GM19397 (cell line): ENCODE data around the gene NEU4.
"Not testable (repeated sequence)": the region's sequence is repeated elsewhere in the genome, so short reads cannot be mapped to it uniquely, and the experiment has no call there.

Experiments
- ATAC-seq: cut with Tn5 transposase; IDR thresholded peaks from one replicate; pipeline ENCODE4 v1.9.1; 2021; ENCODE audit warnings: mild to moderate bottlenecking, moderate library complexity; ENCODE audit not compliant: unreplicated experiment

Gene NEU4

DNA sequence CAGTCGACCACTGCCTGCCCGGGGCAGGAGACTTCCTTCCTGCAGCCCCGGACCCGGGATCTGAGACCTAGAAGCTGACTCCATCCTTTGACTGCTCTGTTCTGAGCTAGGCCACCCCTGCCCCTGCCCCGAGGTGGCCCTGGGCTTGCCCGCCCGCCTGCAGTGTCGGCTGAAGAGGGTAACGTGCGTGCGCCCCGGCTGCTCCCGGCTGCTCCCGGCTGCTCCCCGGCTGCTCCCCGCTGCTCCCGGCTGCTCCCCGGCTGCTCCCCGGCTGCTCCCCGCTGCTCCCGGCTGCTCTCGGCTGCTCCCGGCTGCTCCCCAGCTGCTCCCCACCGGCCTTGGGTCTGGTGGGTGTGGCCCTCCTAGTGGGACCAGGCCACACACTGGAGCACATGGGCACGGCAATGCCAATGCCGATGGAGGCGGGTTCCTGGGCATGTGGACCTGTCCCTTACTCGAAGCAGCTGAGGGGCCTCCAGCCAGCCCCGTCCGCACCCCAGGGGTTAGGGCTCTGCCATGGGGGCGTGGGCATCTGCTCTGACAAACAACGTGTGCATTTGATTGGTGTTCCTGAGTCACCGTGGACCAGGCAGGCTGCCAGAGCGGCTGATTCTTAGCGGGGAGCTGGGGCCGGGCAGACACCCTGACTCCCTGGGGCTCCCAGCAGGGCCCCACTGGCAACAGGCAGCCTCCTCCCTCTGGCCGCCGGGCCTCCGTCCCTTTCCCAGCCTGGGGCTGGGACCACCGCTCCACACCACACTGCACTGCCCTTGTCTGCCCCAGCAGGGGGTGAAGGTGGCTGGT is 34.4 kb upstream of the NEU4 start:
- no peak for ATAC-seq

- ATAC-seq = no peak
Observed at GRCh38 chr2:241775223-241776177, 33.5 kb upstream of the NEU4 start.

GRCh38 chr2:241776336-241777169 is 32.4 kb upstream of the NEU4 start, which contains the start of gene GAL3ST2:
Gene GAL3ST2, plus strand, starts transcription at chr2:241776822. Its CDS starts 134 bp downstream, at chr2:241776956.
- ATAC-seq = no peak

DNA sequence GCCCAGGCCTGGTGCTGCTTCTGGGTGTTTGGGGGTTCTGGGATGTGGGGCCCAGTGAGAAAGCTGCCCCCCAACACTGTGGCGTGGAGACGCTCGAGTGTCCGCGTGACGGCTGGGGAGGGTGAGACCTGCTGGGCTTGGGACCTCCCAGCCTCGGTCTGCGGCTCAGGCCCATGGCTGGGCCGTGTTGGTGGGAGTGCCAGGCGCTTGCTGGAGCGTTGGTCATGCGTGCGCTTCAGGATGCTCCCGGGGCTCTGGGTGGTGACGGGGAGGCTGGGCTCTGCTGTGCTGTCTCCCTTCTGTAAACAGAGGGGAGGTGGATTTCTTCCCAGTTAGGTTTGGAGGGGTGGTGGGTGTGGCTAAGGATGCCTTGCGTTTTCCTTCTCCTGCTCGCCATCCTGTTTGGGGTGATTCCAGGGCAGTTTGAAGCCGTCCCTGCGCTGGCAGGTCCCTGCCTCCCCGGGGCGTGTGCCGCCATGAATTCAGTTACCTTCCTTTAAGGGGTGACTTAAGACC is 31.8 kb upstream of the NEU4 start:
- no peak for ATAC-seq

- no peak for ATAC-seq
Observed at GRCh38 chr2:241777686-241778627, 31.0 kb upstream of the NEU4 start.

- no peak for ATAC-seq
Observed at GRCh38 chr2:241780939-241781569, 27.9 kb upstream of the NEU4 start.

GRCh38 chr2:241782053-241782452 is 26.9 kb upstream of the NEU4 start:
- ATAC-seq = not testable (repeated sequence)

GRCh38 chr2:241788135-241788534 is 20.9 kb upstream of the NEU4 start:
- no peak for ATAC-seq

DNA sequence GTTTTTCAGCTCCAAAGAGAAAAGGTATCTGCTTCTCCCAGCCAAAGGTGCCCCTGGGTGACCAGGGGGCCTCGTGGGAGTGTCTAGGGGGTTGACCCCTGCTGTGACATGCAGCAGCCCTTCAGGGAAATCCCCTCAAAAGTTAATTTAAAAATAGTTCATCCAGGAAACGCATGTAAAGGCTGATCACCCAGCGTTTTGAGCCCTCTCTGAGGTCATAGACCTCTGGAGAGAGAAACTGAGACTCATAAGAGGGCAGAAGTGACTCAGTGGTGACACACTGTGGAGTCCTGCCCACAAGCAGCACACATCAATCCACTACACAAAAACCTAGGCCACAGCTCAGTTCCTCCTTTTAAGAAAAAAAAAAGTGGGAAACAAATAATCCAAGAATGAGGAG is 20.4 kb upstream of the NEU4 start:
- ATAC-seq = no peak

DNA sequence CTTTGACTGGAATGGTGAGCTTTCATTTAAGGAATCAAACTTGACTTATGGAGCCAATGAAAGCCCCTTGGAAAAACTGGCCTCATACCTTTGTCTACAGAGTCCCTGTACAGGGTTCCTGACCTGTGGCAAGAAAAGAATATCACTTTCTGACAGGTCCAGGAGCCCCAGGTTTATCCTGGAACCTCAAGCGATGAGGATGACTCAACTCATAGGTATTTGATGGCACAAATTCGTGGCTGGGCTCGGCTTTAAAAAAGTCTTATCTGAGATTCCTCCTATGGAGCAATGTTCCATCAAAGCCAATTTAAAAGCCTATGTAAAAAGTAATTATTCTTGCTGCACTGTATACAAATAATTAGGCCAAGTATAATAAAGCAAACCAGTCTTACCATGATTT is 17.6 kb upstream of the NEU4 start:
- ATAC-seq = not testable (repeated sequence)

DNA sequence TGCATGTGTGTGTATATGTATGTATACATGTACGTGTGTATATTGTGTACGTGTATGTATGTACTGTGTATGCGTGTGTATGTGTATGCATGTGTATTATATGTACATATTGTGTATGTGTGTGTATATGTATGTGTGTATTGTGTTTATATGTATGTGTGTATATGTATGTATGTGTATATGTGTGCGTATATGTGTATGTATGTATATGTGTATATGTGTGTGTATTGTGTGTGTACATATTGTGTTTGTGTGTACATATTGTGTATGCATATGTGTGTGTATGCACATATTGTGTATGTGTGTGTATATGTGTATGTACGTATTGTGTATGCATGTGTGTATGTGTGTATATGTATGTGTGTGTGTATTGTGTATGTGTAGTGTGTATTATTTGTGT is 15.6 kb upstream of the NEU4 start:
- ATAC-seq = no peak

- no peak for ATAC-seq
Observed at GRCh38 chr2:241794250-241794823, 14.7 kb upstream of the NEU4 start.

DNA sequence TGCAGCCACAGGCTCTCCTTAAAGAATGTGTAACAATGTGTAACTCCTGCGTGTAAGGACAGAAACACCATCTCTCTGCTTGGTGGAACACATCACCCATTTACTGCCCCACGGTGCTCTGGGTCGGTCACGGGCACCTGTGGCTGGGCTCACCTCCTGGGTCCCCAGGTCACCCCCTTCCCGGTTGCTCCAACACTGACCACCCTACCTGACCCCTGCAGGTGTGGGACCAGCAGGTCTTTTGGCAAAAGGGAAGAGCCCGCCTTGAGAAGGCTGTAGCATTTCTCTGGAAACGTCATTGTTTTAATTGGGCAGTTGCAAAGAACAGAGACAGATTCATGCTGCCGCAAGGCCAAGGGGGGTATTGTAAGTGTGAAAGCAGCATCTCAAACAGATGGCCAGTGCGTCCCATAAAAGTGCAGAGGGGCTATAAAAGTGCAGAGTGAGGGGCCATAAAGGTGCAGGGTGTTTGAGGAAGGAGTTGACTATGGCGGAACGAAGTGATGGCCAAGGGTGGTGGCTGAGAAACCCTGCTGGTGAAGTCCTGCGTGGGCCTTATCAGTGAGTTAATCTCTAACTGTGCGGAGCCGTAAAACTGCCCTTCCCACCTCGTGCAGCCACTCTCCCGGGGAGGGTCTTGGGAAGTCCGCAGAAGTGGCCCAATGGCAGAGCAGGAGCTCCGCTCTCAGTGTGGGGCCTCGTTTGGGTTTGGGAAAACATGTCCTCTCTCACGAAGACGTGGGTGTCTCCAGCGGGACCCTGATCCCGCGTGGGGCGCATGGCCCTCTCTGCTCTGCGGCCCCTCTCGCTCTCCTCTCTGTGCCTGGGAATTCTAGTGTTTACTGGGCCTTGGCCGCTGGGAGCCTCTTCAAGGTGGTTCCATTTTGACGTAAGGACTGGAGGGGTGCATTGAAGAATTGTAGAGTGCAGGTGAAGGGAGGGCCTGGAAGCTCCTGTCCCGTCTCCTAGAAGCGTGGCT is 13.7 kb upstream of the NEU4 start:
- no peak for ATAC-seq

- no peak for ATAC-seq
Observed at GRCh38 chr2:241796209-241796608, 12.8 kb upstream of the NEU4 start.

GRCh38 chr2:241796610-241797138 is 12.3 kb upstream of the NEU4 start:
- no peak for ATAC-seq

- ATAC-seq = no peak
Observed at GRCh38 chr2:241797441-241798080, 11.4 kb upstream of the NEU4 start.
